K562 (cell line): ENCODE measurements around the gene CHMP2A. TPM values are rescaled to one million over a fixed set of nuclear protein-coding genes. Genes with fewer than 3 reads are reported as not detected.

Source experiments
- BCOR ChIP-seq: fragments of 450-650 bp; IDR thresholded peaks from 2 replicates; pipeline ENCODE4 v1.6.1; 2016
- KDM1A ChIP-seq, 2 experiments: fragments of 450-650 bp; IDR thresholded peaks; 2 replicates each; pipeline ENCODE4 v1.6.1; 2016; ENCODE audit warnings: mild to moderate bottlenecking in 2 of 2
- NFRKB ChIP-seq: fragments of 450-650 bp; IDR thresholded peaks from 2 replicates; pipeline ENCODE4 v1.6.1; 2016; ENCODE audit warnings: low read depth
- PCBP1 ChIP-seq: fragments of 200-400 bp; formaldehyde crosslinking; IDR thresholded peaks from 2 replicates; pipeline ENCODE4 v1.6.1; 2018; ENCODE audit warnings: mild to moderate bottlenecking, low read depth, low read length; ENCODE audit not compliant: poor library complexity, severe bottlenecking
- POLR2A ChIP-seq: fragments of 450-650 bp; conservative IDR thresholded peaks from 2 replicates; pipeline ENCODE4 v1.6.1; 2016
- POLR2AphosphoS2 ChIP-seq: IDR thresholded peaks from 2 replicates; pipeline ENCODE4 v1.6.1; 2012; ENCODE audit warnings: low read length, improper control_type of control experiment
- SAFB2 ChIP-seq: fragments of 200-400 bp; formaldehyde crosslinking; IDR thresholded peaks from 2 replicates; pipeline ENCODE4 v1.6.1; 2018; ENCODE audit warnings: borderline replicate concordance, low read length, low read depth, moderate library complexity; ENCODE audit not compliant: severe bottlenecking
- SMAD1 ChIP-seq: fragments of 150-350 bp; IDR thresholded peaks from 2 replicates; pipeline ENCODE4 v1.6.1; 2014; ENCODE audit warnings: low read length, low read depth; ENCODE audit not compliant: partially characterized antibody
- TCF3 ChIP-seq: sonication (generic); formaldehyde crosslinking; IDR thresholded peaks from 2 replicates; pipeline ENCODE4 v1.4.0; 2020; ENCODE audit warnings: mild to moderate bottlenecking, missing genetic modification reagents
- XRCC3 ChIP-seq: fragments of 450-650 bp; IDR thresholded peaks from 2 replicates; pipeline ENCODE4 v1.6.1; 2017; ENCODE audit warnings: mild to moderate bottlenecking, moderate library complexity
- ZNF766 ChIP-seq: fragments of 200-800 bp; sonication (Bioruptor generic); conservative IDR thresholded peaks from 2 replicates; pipeline ENCODE4 v1.6.1; 2016; ENCODE audit warnings: missing genetic modification characterization, missing compliant biosample characterization
- ZNF780A ChIP-seq: fragments of 250-450 bp; sonication (Bioruptor Pico); IDR thresholded peaks from 2 replicates; pipeline ENCODE4 v1.5.0; 2021; ENCODE audit warnings: mild to moderate bottlenecking
- polyA plus RNA-seq, 8 experiments: library from polyadenylated mRNA; depleted of rRNA in 4 of 8; stranded (reverse) in 5 of 8; unstranded in 3 of 8; fragments of >200 nt; fragmentation: Nextera tagmentation in 2 of 8; fragmentation: Illumina TruSeq in 1 of 8; extraction: Ambion mirVana in 2 of 8; extraction: Trizol in 1 of 8; gene quantifications; 2 replicates each; pipeline versions ENCODE4 v1.2.1 to v1.2.3, GENCODE V29; 2011 to 2014; ENCODE audit warnings: inconsistent platforms in 1 of 8, missing spikeins in 1 of 8
- total RNA-seq, 7 experiments: library from RNA; depleted of rRNA in 6 of 7; stranded (reverse); fragments of >200 nt in 6 of 7; fragmentation: Illumina TruSeq in 2 of 7; extraction: Trizol in 2 of 7; gene quantifications; 2 replicates each; pipeline versions ENCODE4 v1.2.1 to v1.2.3, GENCODE V29; 2011 to 2021; ENCODE audit warnings: low replicate concordance in 1 of 7
- TF ChIP-seq, protein P1 (sequence below): IDR thresholded peaks from 2 replicates; pipeline ENCODE4 v1.6.1; 2012; ENCODE audit warnings: low read depth, low read length, improper control_type of control experiment, borderline replicate concordance
- TF ChIP-seq, protein P2 (sequence below): sonication (generic); formaldehyde crosslinking; IDR thresholded peaks from 2 replicates; pipeline ENCODE4 v1.8.1; 2022; ENCODE audit warnings: missing genetic modification reagents
- TF ChIP-seq, protein P3 (sequence below): fragments of 200-800 bp; sonication (Bioruptor generic); IDR thresholded peaks from 2 replicates; pipeline ENCODE4 v1.6.1; 2017; ENCODE audit warnings: missing genetic modification characterization, missing compliant biosample characterization
- TF ChIP-seq, protein P4 (sequence below): IDR thresholded peaks from 2 replicates; pipeline ENCODE4 v1.6.1; 2011; ENCODE audit warnings: borderline replicate concordance, low read depth, mild to moderate bottlenecking, moderate library complexity, low read length; ENCODE audit not compliant: insufficient read depth, poor library complexity, severe bottlenecking
- TF ChIP-seq, protein P5 (sequence below): IDR thresholded peaks from 3 replicates; pipeline ENCODE4 v1.6.1; 2011; ENCODE audit warnings: borderline replicate concordance, mild to moderate bottlenecking, moderate library complexity; ENCODE audit not compliant: insufficient read length; ENCODE audit errors: extremely low read depth

CHMP2A gene
- total and polyA plus RNA-seq, 9 of the 15 experiments (the other 6 are each of a cell fraction or from before 2014, with no cell fraction given) = 57.6 to 159 (median 87.2) TPM

DNA sequence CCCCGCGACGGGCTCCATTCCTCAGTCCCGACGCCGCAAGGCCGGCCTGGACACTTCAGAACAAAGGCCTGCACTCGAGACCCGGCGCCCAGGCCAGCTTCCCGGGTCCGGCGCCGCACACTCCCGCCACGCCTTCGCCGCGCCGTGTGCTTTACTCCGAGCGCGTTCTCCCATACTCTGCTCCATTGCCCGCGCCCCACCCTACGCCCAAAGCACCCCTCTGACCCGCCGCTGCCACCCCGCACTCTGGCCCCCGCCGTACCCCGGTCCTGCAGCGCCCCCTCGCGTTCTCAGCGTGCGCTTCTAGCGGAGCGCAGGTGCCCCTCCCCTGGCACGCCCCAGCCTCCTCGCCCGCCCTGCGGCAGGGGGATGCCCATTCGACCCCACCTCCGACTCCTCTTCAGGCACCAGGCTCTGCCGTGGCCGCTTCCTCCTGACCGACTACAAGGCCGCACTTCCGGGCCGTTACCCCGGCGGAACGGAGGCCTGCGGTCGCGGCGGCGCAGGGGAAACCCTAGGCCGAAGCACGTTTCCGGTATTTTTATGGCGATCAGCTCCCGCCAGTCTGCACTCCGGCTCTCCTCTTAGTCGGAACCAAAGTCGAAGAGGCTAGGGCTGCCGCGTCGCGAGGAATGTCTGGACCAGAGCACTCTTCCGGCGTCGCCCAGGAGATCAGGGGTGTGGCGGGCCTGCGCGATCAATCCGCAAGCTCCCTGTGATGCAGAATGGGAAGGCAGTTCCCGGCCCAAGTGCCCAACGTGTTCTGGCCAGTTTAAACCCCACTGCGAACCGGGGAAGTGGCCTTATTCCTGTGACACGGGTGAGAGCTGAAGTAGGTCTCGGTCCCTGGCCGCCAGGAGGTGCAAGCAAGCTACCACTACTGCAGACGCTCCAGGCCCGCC lies 35.3 kb downstream of the CHMP2A start, which contains the start of gene ZBTB45 (continued):
- TF ChIP-seq, protein P1, sequence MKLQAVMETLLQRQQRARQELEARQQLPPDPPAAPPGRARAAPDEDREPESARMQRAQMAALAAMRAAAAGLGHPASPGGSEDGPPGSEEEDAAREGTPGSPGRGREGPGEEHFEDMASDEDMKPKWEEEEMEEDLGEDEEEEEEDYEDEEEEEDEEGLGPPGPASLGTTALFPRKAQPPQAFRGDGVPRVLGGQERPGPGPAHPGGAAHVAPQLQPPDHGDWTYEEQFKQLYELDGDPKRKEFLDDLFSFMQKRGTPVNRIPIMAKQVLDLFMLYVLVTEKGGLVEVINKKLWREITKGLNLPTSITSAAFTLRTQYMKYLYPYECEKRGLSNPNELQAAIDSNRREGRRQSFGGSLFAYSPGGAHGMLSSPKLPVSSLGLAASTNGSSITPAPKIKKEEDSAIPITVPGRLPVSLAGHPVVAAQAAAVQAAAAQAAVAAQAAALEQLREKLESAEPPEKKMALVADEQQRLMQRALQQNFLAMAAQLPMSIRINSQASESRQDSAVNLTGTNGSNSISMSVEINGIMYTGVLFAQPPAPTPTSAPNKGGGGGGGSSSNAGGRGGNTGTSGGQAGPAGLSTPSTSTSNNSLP = no peak
- TF ChIP-seq ZNF780A (CRISPR knock-in tag) = 0 out of 2 replicates have a peak, but pooled peaks have one; percentile 65
- TF ChIP-seq PCBP1 = peak; percentile 95
- TF ChIP-seq, protein P2, sequence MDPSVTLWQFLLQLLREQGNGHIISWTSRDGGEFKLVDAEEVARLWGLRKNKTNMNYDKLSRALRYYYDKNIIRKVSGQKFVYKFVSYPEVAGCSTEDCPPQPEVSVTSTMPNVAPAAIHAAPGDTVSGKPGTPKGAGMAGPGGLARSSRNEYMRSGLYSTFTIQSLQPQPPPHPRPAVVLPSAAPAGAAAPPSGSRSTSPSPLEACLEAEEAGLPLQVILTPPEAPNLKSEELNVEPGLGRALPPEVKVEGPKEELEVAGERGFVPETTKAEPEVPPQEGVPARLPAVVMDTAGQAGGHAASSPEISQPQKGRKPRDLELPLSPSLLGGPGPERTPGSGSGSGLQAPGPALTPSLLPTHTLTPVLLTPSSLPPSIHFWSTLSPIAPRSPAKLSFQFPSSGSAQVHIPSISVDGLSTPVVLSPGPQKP = no peak; the same call in 1 of the 2 replicates
- peak in 1 of 2 experiments; percentile 38; a peak in 1 of 4 replicates for TF ChIP-seq KDM1A (IDR thresholded peaks at IDR 0.05)
- peak; percentile 83 for TF ChIP-seq POLR2A
- TF ChIP-seq XRCC3 = no peak
- peak; percentile 47; the same call in 1 of the 2 replicates for TF ChIP-seq BCOR
- TF ChIP-seq, protein P3, sequence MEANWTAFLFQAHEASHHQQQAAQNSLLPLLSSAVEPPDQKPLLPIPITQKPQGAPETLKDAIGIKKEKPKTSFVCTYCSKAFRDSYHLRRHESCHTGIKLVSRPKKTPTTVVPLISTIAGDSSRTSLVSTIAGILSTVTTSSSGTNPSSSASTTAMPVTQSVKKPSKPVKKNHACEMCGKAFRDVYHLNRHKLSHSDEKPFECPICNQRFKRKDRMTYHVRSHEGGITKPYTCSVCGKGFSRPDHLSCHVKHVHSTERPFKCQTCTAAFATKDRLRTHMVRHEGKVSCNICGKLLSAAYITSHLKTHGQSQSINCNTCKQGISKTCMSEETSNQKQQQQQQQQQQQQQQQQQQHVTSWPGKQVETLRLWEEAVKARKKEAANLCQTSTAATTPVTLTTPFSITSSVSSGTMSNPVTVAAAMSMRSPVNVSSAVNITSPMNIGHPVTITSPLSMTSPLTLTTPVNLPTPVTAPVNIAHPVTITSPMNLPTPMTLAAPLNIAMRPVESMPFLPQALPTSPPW (CRISPR knock-in tag) = peak; percentile 92
- TF ChIP-seq, protein P4, sequence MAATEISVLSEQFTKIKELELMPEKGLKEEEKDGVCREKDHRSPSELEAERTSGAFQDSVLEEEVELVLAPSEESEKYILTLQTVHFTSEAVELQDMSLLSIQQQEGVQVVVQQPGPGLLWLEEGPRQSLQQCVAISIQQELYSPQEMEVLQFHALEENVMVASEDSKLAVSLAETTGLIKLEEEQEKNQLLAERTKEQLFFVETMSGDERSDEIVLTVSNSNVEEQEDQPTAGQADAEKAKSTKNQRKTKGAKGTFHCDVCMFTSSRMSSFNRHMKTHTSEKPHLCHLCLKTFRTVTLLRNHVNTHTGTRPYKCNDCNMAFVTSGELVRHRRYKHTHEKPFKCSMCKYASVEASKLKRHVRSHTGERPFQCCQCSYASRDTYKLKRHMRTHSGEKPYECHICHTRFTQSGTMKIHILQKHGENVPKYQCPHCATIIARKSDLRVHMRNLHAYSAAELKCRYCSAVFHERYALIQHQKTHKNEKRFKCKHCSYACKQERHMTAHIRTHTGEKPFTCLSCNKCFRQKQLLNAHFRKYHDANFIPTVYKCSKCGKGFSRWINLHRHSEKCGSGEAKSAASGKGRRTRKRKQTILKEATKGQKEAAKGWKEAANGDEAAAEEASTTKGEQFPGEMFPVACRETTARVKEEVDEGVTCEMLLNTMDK = peak; percentile 77
- no peak; the same call in 1 of the 2 replicates for TF ChIP-seq POLR2AphosphoS2
- TF ChIP-seq ZNF766 = peak; percentile 71
- no peak for TF ChIP-seq SMAD1
- TF ChIP-seq TCF3 (CRISPR knock-in tag) = peak; percentile 54
- no peak for TF ChIP-seq SAFB2
- TF ChIP-seq, protein P5, sequence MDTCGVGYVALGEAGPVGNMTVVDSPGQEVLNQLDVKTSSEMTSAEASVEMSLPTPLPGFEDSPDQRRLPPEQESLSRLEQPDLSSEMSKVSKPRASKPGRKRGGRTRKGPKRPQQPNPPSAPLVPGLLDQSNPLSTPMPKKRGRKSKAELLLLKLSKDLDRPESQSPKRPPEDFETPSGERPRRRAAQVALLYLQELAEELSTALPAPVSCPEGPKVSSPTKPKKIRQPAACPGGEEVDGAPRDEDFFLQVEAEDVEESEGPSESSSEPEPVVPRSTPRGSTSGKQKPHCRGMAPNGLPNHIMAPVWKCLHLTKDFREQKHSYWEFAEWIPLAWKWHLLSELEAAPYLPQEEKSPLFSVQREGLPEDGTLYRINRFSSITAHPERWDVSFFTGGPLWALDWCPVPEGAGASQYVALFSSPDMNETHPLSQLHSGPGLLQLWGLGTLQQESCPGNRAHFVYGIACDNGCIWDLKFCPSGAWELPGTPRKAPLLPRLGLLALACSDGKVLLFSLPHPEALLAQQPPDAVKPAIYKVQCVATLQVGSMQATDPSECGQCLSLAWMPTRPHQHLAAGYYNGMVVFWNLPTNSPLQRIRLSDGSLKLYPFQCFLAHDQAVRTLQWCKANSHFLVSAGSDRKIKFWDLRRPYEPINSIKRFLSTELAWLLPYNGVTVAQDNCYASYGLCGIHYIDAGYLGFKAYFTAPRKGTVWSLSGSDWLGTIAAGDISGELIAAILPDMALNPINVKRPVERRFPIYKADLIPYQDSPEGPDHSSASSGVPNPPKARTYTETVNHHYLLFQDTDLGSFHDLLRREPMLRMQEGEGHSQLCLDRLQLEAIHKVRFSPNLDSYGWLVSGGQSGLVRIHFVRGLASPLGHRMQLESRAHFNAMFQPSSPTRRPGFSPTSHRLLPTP = no peak
- TF ChIP-seq NFRKB = peak; percentile 59; the same call in 1 of the 2 replicates
